Mammary epithelial cell (primary cell): Measurements from ENCODE around the gene ROPN1B.
"Not testable (repeated sequence)": the region's sequence is repeated elsewhere in the genome, so short reads cannot be mapped to it uniquely, and the experiment has no call there.

Experiments
- CTCF ChIP-seq, 2 donors: IDR thresholded peaks in 1 of 2; conservative IDR thresholded peaks in 1 of 2; 2 replicates each; pipeline ENCODE4 v1.5.1; 2011 to 2012; ENCODE audit warnings: inconsistent platforms in 2 of 2, low read length in 2 of 2, mild to moderate bottlenecking in 2 of 2, control low read depth in 1 of 2, low read depth in 1 of 2; ENCODE audit not compliant: insufficient read depth in 1 of 2; ENCODE audit errors: extremely low read depth in 1 of 2
- EZH2 ChIP-seq: IDR thresholded peaks from 2 replicates; pipeline ENCODE4 v1.6.1; 2012; ENCODE audit warnings: low read length, inconsistent platforms, borderline replicate concordance

- not testable (repeated sequence) for TF ChIP-seq EZH2; CTCF (conservative IDR thresholded peaks at IDR 0.05 in 1 of 2, IDR thresholded peaks at IDR 0.05 in 1 of 2; ENCODE audit: extremely low read depth in 1 of 2, insufficient read depth in 1 of 2, low read depth in 1 of 2, low read length in 2 of 2)
Observed at GRCh38 chr3:125963834-125964233, 5.1 kb upstream of the ROPN1B start.
